ENCODE measurements around the gene TCF12. TPM values are rescaled to one million over a fixed set of nuclear protein-coding genes. Genes with fewer than 3 reads are reported as not detected.

Gene TCF12
- total RNA-seq, 2 donors from 2014 or later: 91.8 to 107 TPM

DNA sequence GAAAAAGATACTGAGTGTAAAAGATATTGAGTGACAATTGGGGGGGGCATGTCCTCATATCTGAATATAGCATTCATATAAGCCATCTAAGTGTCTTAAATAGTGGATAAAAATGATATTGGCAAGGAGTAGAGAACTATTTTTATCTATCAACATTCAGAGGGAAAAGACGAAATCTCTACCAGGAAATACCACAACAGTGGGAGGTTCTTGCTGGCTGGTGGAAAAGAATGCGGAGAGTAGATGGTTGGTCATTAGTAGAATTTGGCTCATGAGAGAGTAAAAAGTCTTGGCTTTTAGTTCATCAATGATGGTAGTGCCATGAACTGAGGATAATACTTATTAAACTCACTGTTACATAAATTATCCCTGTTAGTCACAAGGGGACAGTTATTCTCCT lies 4.8 kb upstream of the TCF12 start:
- no peaks in the 10 kb centered on the region for H3K27me3 ChIP-seq (replicated peaks; ENCODE audit: insufficient read depth)
- peak overlapping the region; percentile 33 to 59 for H3K27ac ChIP-seq
- no peak for TF ChIP-seq CTCF (IDR thresholded peaks at IDR 0.05)
- no peaks in the 10 kb centered on the region for H3K36me3 ChIP-seq
- ATAC-seq (ENCODE audit: insufficient number of reproducible peaks, low FRiP score, low read depth): no peak
- H3K9me3 ChIP-seq: no peaks in the 10 kb centered on the region
- DNase-seq (ENCODE audit: low spot score): no peak
- H3K4me1 ChIP-seq (ENCODE audit: control insufficient read depth in 1 of 2, low read depth in 2 of 2): peaks cover 19 to 44% of the 10 kb centered on the region in 2 donors
- peak overlapping the region; percentile 48 for H3K4me3 ChIP-seq

DNA sequence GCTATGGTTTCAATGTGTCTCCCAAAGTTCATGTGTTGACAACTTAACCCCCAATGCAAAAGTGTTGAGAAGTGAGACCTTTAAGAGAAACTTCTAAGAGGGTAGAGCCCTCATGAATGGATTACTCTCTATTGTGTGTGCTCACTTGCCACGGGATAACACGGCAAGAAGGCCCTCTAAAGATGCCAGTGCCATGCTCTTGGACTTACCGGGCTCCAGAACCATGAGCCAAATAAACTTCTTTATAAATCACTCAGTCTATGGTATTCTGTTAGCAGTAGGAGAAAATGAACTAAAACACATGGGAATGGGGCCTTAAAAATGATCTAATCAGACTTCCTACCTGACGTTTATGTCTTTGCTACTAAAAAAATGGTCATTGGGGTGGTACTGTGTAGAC lies 2.6 kb upstream of the TCF12 start:
- H3K4me1 ChIP-seq (ENCODE audit: control insufficient read depth in 1 of 2, low read depth in 2 of 2): peaks cover 25 to 54% of the 10 kb centered on the region in 2 donors
- ATAC-seq (ENCODE audit: insufficient number of reproducible peaks, low FRiP score, low read depth) (no peak), DNase-seq (ENCODE audit: low spot score) (no peak)
- H3K9me3 ChIP-seq: no peaks in the 10 kb centered on the region
- no peaks in the 10 kb centered on the region for H3K27me3 ChIP-seq (replicated peaks; ENCODE audit: insufficient read depth)
- no peaks in the 10 kb centered on the region for H3K36me3 ChIP-seq
- H3K27ac ChIP-seq: no peak overlapping the region
- H3K4me3 ChIP-seq: no peak overlapping the region
- no peak for TF ChIP-seq CTCF (IDR thresholded peaks at IDR 0.05)

DNA sequence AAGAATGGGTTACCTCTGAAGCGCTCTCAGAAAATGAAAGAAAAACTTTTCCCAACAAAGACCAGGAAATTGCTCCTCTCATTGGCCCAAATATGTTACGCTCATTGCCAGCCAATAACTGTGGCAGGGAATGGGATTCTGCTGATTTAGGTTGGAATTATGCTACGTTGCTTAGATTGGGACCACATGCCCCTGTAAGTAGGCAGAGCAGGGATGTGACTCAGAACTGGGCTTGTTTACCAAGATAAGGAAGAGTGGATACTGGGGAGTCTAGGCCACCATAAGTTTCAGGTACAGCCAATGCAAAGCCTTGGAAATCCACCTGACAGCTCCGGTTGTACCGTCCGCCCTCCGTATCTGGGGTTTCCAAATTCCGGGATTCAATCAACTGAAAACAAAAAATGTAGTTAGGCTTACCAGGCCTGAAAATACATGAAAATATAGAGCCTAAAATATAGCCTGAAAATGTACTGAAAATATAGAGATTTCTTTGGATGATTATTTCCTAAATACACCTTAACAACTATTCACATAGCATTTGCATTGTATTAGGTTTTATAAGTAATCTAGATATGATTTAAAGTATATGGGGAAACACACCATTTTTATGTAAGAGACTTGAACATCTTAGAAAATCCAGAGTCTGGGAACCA lies 1.5 kb upstream of the TCF12 start:
- DNase-seq (ENCODE audit: low spot score) (no peak), ATAC-seq (ENCODE audit: insufficient number of reproducible peaks, low FRiP score, low read depth) (no peak)
- TF ChIP-seq CTCF (IDR thresholded peaks at IDR 0.05): no peak
- no peaks in the 10 kb centered on the region for H3K36me3 ChIP-seq
- H3K27ac ChIP-seq: peak overlapping the region in 1 of 2 donors; percentile 92
- H3K9me3 ChIP-seq: no peaks in the 10 kb centered on the region
- H3K27me3 ChIP-seq (replicated peaks; ENCODE audit: insufficient read depth): no peaks in the 10 kb centered on the region
- peaks cover 27 to 54% of the 10 kb centered on the region in 2 donors for H3K4me1 ChIP-seq (ENCODE audit: control insufficient read depth in 1 of 2, low read depth in 2 of 2)
- peak overlapping the region; percentile 89 for H3K4me3 ChIP-seq

GRCh38 chr15:56917652-56918045 lies 795 bp upstream of the TCF12 start:
- H3K36me3 ChIP-seq: no peaks in the 10 kb centered on the region
- H3K9me3 ChIP-seq: no peaks in the 10 kb centered on the region
- H3K27ac ChIP-seq: peak overlapping the region; percentile 92 to 94
- ATAC-seq (ENCODE audit: insufficient number of reproducible peaks, low FRiP score, low read depth): no peak
- H3K27me3 ChIP-seq (replicated peaks; ENCODE audit: insufficient read depth): no peaks in the 10 kb centered on the region
- TF ChIP-seq CTCF (IDR thresholded peaks at IDR 0.05): no peak
- H3K4me3 ChIP-seq: peak overlapping the region; percentile 89
- peaks cover 32 to 57% of the 10 kb centered on the region in 2 donors for H3K4me1 ChIP-seq (ENCODE audit: control insufficient read depth in 1 of 2, low read depth in 2 of 2)
- DNase-seq (ENCODE audit: low spot score): no peak

DNA sequence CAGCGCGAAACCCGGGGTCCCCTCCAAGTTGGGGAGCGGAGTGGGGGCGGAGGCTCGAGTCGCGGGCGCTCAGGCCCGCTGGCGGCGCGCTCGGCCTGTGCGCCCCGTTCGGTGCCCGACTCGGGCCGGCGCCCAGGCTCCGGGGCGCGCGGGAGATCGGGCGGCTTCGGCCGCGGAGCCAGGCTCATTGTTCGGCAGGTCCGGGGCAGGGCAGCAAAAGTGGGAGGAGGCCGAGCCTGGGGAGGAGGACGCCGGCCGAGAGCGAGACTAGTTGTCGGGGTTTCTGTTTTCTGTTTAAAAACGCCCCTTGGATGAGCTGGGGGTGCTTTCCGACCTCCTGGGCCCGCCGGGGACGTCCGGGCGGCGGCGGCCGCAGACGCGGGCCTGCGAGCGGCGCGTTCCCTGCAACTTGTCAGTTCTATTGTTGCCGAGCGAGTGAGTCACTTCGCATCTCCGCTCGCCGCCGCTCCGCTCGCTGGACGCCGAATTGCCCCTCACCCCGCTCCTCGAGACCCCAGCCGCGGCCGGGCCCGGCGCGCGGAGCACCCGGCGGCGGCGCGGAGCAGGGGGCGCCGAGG lies 676 bp downstream of the TCF12 start:
- H3K27me3 ChIP-seq (replicated peaks; ENCODE audit: insufficient read depth): no peaks in the 10 kb centered on the region
- ATAC-seq (ENCODE audit: insufficient number of reproducible peaks, low FRiP score, low read depth) (peak; percentile 31), DNase-seq (ENCODE audit: low spot score) (no peak)
- peaks cover 35 to 54% of the 10 kb centered on the region in 2 donors for H3K4me1 ChIP-seq (ENCODE audit: control insufficient read depth in 1 of 2, low read depth in 2 of 2)
- no peaks in the 10 kb centered on the region for H3K36me3 ChIP-seq
- no peaks in the 10 kb centered on the region for H3K9me3 ChIP-seq
- H3K27ac ChIP-seq: peak overlapping the region; percentile 92 to 94
- no peak for TF ChIP-seq CTCF (IDR thresholded peaks at IDR 0.05)
- peak overlapping the region; percentile 89 for H3K4me3 ChIP-seq
